Measurements from ENCODE around the gene CDC6. TPM values are rescaled to one million over a fixed set of nuclear protein-coding genes. Genes with fewer than 3 reads are reported as not detected.

Gene CDC6
- total RNA-seq, 3 donors from 2014 or later = 0.29 to 0.98 (median 0.80) TPM

DNA sequence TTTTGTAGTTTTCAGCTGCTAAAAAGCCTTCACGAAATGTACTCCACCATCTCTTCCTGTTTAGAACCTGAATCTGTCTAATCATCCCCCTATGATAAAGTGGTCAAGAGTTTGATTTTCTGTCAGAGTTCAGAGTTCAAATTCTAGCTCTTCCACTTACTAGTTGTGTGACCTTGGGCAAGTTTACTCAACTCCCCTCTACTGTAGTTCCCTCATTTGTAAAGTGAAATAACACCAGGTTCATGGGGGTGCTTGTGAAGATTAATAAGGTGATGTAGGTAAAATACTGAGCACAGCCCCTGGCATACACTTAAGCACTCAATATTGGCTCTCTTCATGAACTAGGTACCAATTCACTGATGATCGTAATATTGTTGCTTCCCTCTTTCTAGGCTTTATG is 1.2 kb upstream of the CDC6 start:
- no peak for DNase-seq (ENCODE audit: low spot score in 2 of 2)
- no peaks in the 10 kb centered on the region for H3K9me3 ChIP-seq
- TF ChIP-seq POLR2A (IDR thresholded peaks at IDR 0.05) = no peak
- TF ChIP-seq, protein P1, sequence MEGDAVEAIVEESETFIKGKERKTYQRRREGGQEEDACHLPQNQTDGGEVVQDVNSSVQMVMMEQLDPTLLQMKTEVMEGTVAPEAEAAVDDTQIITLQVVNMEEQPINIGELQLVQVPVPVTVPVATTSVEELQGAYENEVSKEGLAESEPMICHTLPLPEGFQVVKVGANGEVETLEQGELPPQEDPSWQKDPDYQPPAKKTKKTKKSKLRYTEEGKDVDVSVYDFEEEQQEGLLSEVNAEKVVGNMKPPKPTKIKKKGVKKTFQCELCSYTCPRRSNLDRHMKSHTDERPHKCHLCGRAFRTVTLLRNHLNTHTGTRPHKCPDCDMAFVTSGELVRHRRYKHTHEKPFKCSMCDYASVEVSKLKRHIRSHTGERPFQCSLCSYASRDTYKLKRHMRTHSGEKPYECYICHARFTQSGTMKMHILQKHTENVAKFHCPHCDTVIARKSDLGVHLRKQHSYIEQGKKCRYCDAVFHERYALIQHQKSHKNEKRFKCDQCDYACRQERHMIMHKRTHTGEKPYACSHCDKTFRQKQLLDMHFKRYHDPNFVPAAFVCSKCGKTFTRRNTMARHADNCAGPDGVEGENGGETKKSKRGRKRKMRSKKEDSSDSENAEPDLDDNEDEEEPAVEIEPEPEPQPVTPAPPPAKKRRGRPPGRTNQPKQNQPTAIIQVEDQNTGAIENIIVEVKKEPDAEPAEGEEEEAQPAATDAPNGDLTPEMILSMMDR (IDR thresholded peaks at IDR 0.05) = no peak
- TF ChIP-seq POLR2AphosphoS5 (IDR thresholded peaks at IDR 0.05) = no peak
- no peaks in the 10 kb centered on the region for H3K27me3 ChIP-seq
- intact Hi-C loops (cut with DNase I; ENCODE audit: low total_unique reads) = no loop called here
- no peaks in the 10 kb centered on the region for H3K36me3 ChIP-seq
- no peak overlapping the region for H3K27ac ChIP-seq
- peaks cover 0 to 9% of the 10 kb centered on the region in 2 donors for H3K4me1 ChIP-seq
- H3K4me3 ChIP-seq = no peak overlapping the region

DNA sequence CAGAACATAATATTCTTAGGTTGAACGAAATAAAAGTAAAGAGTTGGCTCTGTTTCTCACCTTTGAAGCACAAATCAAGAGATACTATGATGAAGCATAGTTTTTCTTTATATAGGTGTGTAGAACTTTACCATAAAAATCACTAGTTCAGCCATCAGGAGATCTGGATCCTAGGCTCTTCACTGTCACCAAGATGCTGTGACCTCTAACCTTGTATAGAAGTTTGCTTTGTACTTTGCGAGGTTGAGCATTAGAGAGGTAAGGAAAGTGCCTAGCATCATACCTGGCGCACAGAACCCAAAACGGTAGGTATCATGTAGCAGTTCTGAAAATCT is 553 bp upstream of the CDC6 start:
- TF ChIP-seq POLR2AphosphoS5 (IDR thresholded peaks at IDR 0.05) (no peak), POLR2A (IDR thresholded peaks at IDR 0.05) (no peak)
- TF ChIP-seq, protein P1 (IDR thresholded peaks at IDR 0.05) = no peak
- peak overlapping the region in 2 of 3 donors; percentile 30 to 53 for H3K4me3 ChIP-seq
- intact Hi-C loops (cut with DNase I; ENCODE audit: low total_unique reads) = no loop called here
- peak overlapping the region in 1 of 2 donors; percentile 48 for H3K27ac ChIP-seq
- no peaks in the 10 kb centered on the region for H3K9me3 ChIP-seq
- H3K4me1 ChIP-seq = peaks cover 0 to 9% of the 10 kb centered on the region in 2 donors
- DNase-seq (ENCODE audit: low spot score in 2 of 2) = no peak
- no peaks in the 10 kb centered on the region for H3K27me3 ChIP-seq
- H3K36me3 ChIP-seq = no peaks in the 10 kb centered on the region

DNA sequence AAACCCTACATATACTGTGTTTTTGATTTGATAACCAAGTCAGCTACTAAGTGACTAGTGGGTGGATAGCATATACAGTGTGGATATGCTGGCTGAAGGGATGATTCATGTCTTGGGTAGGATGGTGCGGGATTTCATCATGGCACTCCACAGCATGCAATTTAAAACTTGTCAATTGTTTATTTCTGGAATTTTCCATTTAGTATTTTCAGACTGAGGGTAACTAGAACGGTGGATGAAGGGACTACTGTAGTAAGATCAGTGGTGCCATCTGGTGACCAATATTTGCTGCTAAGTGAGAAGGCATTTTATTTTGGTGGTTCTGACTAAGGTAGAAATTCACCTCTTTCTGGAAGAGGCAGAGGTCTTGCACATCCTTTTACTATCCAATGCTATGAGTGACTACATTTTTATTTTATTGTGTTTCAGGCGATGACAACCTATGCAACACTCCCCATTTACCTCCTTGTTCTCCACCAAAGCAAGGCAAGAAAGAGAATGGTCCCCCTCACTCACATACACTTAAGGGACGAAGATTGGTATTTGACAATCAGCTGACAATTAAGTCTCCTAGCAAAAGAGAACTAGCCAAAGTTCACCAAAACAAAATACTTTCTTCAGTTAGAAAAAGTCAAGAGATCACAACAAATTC is 3.1 kb downstream of the CDC6 start:
- no peak for DNase-seq (ENCODE audit: low spot score in 2 of 2)
- TF ChIP-seq POLR2AphosphoS5 (IDR thresholded peaks at IDR 0.05) = no peak
- TF ChIP-seq, protein P1 (IDR thresholded peaks at IDR 0.05) = peak in 2 of 3 donors; percentile 51
- no peak for TF ChIP-seq POLR2A (IDR thresholded peaks at IDR 0.05)
- Histone ChIP-seq H3K9me3 (no peaks in the 10 kb centered on the region), H3K4me3 (no peak overlapping the region), H3K36me3 (no peaks in the 10 kb centered on the region), H3K27ac (no peak overlapping the region), H3K4me1 (peaks cover 0 to 4% of the 10 kb centered on the region in 2 donors), H3K27me3 (no peaks in the 10 kb centered on the region)
- intact Hi-C loops (cut with DNase I; ENCODE audit: low total_unique reads) = no loop called here

DNA sequence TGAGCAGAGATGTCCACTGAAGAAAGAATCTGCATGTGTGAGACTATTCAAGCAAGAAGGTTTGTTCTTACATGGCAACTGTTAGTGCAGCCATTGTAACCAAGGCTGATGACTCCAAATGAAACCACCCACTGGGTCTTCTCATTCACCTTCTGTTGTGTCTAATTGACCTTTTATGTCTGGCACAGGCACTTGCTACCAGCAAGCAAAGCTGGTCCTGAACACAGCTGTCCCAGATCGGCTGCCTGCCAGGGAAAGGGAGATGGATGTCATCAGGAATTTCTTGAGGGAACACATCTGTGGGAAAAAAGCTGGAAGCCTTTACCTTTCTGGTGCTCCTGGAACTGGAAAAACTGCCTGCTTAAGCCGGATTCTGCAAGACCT is 3.6 kb downstream of the CDC6 start:
- Histone ChIP-seq H3K4me1 (peaks cover 0 to 4% of the 10 kb centered on the region in 2 donors), H3K36me3 (no peaks in the 10 kb centered on the region), H3K27ac (no peak overlapping the region), H3K27me3 (no peaks in the 10 kb centered on the region), H3K9me3 (no peaks in the 10 kb centered on the region), H3K4me3 (no peak overlapping the region)
- no peak for TF ChIP-seq POLR2A (IDR thresholded peaks at IDR 0.05)
- TF ChIP-seq, protein P1 (IDR thresholded peaks at IDR 0.05) = no peak
- TF ChIP-seq POLR2AphosphoS5 (IDR thresholded peaks at IDR 0.05) = no peak
- intact Hi-C loops (cut with DNase I; ENCODE audit: low total_unique reads) = no loop called here
- DNase-seq (ENCODE audit: low spot score in 2 of 2) = no peak

DNA sequence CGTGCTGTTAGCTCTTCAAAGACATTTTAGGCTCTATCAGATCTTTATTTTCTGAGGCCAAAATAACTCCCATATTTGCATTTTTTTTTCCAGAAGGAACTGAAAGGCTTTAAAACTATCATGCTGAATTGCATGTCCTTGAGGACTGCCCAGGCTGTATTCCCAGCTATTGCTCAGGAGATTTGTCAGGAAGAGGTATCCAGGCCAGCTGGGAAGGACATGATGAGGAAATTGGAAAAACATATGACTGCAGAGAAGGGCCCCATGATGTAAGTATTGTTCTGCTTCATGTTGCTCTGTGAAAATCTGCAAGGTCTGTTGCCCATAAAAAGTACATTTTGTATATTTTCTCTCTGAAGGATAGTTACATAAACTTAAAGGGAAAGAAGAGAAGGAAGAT is 5.7 kb downstream of the CDC6 start:
- TF ChIP-seq POLR2AphosphoS5 (IDR thresholded peaks at IDR 0.05) = no peak
- TF ChIP-seq, protein P1 (IDR thresholded peaks at IDR 0.05) = no peak
- no peak for TF ChIP-seq POLR2A (IDR thresholded peaks at IDR 0.05)
- Histone ChIP-seq H3K4me3 (no peak overlapping the region), H3K27me3 (no peaks in the 10 kb centered on the region), H3K27ac (peak overlapping the region; percentile 67 to 88), H3K9me3 (no peaks in the 10 kb centered on the region), H3K36me3 (no peaks in the 10 kb centered on the region), H3K4me1 (peaks cover 0 to under 1% of the 10 kb centered on the region in 2 donors)
- intact Hi-C loops (cut with DNase I; ENCODE audit: low total_unique reads) = no loop called here
- DNase-seq (ENCODE audit: low spot score in 2 of 2) = no peak

All from breast epithelium (tissue), 4 donors.